Rectal smooth muscle tissue (tissue), 1 donor: ENCODE results near the gene MPPED2.

Experiments
- H3K27ac ChIP-seq: one replicate; pipeline ENCODE4 v1.7.0; 2013; ENCODE audit warnings: low read depth, low read length, inconsistent platforms
- H3K27me3 ChIP-seq: one replicate; pipeline ENCODE4 v1.7.0; 2013; ENCODE audit warnings: low read length; ENCODE audit not compliant: control insufficient read depth, insufficient read depth
- H3K36me3 ChIP-seq: one replicate; pipeline ENCODE4 v1.7.0; 2013; ENCODE audit warnings: low read length; ENCODE audit not compliant: control insufficient read depth, insufficient read depth
- H3K4me1 ChIP-seq: one replicate; pipeline ENCODE4 v1.7.0; 2013; ENCODE audit warnings: low read length; ENCODE audit not compliant: control insufficient read depth, insufficient read depth
- H3K4me3 ChIP-seq: one replicate; pipeline ENCODE4 v1.7.0; 2013; ENCODE audit warnings: low read length
- H3K9ac ChIP-seq: one replicate; pipeline ENCODE4 v1.7.0; 2013; ENCODE audit warnings: low read length

Gene MPPED2

DNA sequence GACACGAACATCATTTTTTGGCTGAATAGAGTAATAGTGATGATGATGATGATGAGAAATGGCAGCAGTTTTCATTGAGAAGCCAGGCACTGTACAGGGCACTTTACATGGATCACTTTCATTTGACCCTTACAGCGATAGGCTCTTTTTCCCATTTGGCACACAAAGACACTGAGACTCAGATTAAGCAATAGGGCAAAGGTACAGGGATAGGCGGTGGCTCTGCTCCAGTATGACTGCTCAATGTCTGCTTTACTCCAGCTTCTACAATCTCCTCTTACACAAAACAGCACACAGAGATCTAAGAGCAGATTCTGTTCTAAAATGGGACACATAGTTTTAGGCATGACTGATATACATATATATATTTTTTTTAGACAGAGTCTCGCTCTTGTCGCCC lies 40.6 kb downstream of the MPPED2 start:
- Histone ChIP-seq H3K27ac (no peak overlapping the region), H3K4me3 (no peak overlapping the region), H3K27me3 (no peaks in the 10 kb centered on the region), H3K36me3 (no peaks in the 10 kb centered on the region), H3K4me1 (peaks cover 10% of the 10 kb centered on the region), H3K9ac (no peak overlapping the region)

DNA sequence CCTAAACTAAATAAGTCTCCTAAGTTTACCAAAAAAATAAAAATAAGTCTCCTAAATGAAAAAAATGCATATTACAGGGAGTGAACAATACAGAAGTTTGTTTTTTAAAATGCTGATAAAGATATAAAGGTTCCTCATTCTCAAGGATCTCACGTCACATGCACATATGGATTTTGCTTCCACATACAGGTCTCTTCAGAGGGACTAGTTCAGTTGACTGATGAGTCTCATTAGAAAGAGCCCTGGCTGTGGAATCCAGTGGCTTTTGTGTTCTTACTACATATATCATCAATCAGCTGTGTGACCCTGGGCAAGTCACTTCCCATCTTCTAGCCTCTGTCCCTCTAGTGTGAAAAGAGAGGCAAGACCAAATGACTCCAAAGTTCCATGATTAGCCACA lies 43.1 kb downstream of the MPPED2 start:
- Histone ChIP-seq H3K9ac (no peak overlapping the region), H3K36me3 (no peaks in the 10 kb centered on the region), H3K27me3 (no peaks in the 10 kb centered on the region), H3K4me3 (no peak overlapping the region), H3K4me1 (no peaks in the 10 kb centered on the region), H3K27ac (no peak overlapping the region)

DNA sequence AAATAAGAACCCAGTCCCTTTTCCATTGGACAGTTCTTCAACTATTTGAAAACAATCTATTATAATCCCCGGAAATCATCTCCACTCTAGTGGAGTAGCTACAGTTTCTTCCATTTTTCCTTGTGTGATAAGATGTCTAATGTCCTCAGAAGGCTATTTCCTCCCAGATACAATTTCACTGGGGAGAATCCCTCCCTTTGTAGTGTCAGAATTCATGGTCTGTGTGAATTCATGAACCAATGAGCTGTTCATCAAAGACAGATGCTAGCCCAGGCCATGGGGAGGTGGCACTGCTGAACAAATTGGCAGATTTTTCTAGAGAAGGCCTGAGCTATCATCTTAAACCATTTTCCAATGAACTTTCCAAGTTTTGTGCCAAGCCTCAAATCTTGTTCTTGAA lies 45.4 kb downstream of the MPPED2 start:
- Histone ChIP-seq H3K4me3 (no peak overlapping the region), H3K9ac (no peak overlapping the region), H3K27ac (no peak overlapping the region), H3K36me3 (no peaks in the 10 kb centered on the region), H3K4me1 (no peaks in the 10 kb centered on the region), H3K27me3 (no peaks in the 10 kb centered on the region)

DNA sequence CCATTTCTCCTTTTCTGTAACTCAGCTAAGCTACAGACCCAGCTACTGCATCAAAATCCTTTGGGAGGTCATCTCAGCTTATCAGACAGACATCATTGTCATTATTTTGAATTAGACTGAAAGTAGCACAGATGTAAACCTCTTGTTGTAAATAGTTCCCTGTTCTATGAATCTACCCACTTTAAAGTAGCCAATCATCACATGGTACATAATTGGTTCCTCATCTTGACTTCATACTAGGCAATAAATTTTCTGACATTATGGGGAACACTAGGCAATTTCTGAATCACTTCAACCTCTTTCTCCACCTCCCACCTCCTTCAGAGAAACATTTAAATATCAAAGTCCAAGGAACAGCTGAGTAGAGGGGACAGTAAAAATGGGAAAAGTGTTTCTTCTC lies 47.9 kb downstream of the MPPED2 start:
- Histone ChIP-seq H3K27me3 (no peaks in the 10 kb centered on the region), H3K36me3 (no peaks in the 10 kb centered on the region), H3K9ac (no peak overlapping the region), H3K27ac (no peak overlapping the region), H3K4me3 (no peak overlapping the region), H3K4me1 (no peaks in the 10 kb centered on the region)

DNA sequence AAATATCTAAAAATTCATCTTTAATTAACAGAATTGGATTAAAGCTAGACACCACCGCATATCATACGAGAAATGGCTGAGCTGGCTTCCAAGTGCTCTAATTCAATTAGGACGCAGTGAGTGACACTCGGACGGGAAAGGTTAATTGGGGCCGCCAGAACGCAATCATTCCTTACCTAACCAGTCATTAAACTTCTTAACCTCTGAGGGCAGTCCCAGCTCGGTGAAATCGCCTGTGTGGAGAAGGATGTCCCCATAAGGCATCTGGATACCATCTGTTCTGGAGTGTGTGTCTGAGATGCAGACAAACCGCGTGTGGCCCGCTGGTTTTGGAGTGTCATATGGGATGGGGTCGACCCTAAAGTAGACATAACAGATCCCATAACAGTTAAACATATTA lies 50.3 kb downstream of the MPPED2 start:
- Histone ChIP-seq H3K4me1 (no peaks in the 10 kb centered on the region), H3K27me3 (no peaks in the 10 kb centered on the region)

DNA sequence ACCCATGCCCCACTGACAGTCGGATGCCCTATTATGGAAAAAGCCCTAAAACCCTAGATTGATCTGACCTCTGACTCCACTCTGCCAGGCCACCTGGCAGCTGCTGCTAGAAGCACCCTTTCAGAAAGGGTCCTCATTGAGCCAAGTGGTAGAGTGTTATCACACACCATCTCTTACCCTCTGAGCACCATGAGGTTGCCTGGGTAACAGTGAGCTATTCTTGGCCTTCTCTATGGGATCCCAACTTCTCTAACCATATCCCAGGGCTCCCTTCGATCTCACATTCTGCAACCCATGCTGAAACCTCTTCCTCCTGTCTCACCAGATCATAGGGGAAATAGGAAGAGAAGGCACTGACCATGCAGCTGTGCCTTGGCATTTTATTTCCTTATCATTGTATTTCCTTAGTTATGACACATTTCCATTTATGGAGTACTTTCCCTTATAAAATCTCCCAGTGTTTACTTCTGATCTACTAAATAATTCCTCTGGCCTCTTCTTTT lies 52.7 kb downstream of the MPPED2 start:
- Histone ChIP-seq H3K27ac (no peak overlapping the region), H3K27me3 (no peaks in the 10 kb centered on the region), H3K36me3 (no peaks in the 10 kb centered on the region), H3K9ac (no peak overlapping the region), H3K4me3 (no peak overlapping the region), H3K4me1 (no peaks in the 10 kb centered on the region)

More for the DNA sequence above, 50.3 kb downstream of the MPPED2 start:
- H3K36me3 ChIP-seq, result no peaks in the 10 kb centered on the region
- no peak overlapping the region for H3K9ac ChIP-seq
- no peak overlapping the region for H3K27ac ChIP-seq
- no peak overlapping the region for H3K4me3 ChIP-seq

DNA sequence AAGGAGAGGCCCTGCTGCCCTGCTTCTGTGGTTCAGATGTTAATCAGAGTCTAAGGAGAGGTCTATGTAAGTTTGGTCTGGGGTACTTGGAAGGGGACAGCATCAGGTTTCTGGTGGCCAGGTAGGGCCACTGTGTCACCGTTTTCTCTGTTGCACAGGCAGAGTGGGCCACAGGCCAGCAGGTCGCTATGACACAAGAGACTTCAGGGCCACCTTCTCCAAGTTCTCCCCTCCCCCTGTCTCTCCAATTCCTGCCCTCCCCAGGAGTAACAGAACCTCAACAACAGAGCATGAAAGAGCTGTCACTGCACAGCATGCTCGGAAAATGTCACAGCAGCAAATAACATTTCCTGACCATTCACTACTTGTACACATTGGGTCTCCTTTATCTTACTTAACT lies 58.6 kb downstream of the MPPED2 start:
- Histone ChIP-seq H3K36me3 (no peaks in the 10 kb centered on the region), H3K9ac (no peak overlapping the region), H3K4me3 (no peak overlapping the region), H3K27ac (no peak overlapping the region), H3K27me3 (no peaks in the 10 kb centered on the region), H3K4me1 (no peaks in the 10 kb centered on the region)

DNA sequence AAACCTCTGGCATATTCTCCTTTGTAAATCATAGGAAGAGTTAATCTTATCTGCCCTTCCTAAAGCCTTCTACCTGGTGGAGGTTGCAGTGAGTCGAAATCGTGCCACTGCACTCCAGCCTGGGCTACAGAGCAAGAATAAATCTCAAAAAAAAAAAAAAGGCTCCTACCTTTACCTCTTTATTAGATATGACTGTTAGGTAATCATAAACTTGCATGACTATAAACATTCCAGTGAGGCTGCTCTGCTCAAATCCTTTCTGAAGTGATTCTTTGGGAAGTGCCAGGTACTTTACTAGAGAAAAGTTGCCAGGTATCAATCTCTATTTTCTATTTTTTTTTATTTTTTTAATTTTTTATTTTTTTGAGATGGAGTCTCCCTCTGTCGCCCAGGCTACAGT lies 59.6 kb downstream of the MPPED2 start:
- H3K27ac ChIP-seq, result no peak overlapping the region

DNA sequence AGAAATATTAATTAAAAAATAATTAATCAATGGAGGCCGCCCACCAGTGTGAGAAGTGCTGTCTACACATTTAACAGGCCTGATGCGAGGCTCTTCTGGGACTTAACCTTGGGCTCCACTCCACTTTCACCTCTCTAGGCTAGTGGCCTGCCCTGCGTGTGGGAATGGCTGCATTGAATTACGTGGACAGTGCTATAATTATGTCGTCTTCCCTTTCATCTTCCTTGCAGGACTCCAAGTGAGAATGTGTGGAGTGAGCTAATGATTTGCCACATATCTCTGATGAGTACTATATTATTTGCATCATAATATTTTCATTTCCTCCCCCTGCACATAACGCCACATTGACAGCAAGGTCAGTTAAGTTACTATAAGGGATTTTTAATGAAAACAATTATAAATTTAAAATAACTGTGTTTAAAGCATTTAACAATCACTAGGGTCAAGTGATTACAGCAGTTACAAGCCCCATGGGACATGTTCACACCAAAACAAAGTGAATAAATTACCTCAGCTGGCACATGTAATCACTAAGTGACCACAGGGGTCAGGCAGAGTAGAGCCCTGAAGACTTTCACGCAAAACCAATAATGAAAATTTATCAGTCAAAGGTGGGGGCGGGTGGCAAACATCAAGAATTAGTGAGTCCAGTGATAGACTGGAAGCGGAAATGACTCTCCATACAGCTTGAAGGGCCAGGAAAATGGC lies 63.5 kb downstream of the MPPED2 start:
- Histone ChIP-seq H3K27ac (no peak overlapping the region), H3K4me3 (no peak overlapping the region), H3K9ac (no peak overlapping the region)

More for the DNA sequence above, 59.6 kb downstream of the MPPED2 start:
- Histone ChIP-seq H3K4me3 (no peak overlapping the region), H3K4me1 (no peaks in the 10 kb centered on the region), H3K36me3 (no peaks in the 10 kb centered on the region), H3K27me3 (no peaks in the 10 kb centered on the region), H3K9ac (no peak overlapping the region)

DNA sequence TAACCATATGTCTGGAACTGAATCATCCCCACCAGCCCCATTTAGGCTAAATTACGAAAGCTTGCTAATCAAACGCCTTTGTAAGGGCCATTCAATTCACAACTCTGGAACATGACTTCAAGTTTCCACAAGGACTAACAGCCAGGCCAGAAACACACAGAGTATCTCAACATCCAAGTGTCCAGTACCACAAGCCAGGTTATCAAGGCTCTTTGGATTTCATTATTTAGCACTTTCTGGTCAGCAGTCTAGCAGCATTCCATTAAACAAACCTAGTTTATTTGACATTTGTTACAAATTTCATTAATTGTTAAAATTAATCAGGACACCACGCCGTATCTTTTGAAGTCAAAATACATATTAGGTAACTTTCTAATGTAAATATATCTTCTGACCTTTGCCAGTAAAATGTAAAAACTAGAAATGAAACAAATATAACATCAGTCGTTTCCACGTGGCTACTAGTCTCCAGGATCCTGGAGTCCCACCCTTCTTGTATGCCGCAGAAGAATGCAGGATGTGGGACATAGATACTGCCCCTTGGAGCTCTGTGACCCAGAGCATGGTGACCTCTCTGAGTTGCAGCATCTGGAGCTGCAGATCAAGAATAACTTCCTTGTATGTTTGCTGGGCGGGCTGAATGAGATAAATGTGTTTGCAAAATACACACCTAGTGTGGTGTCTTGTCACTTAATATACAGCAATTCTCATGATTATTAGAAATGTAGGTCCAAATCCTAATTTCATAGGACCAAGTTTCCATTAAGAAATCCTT lies 64.7 kb downstream of the MPPED2 start:
- Histone ChIP-seq H3K27ac (no peak overlapping the region), H3K9ac (no peak overlapping the region), H3K4me3 (no peak overlapping the region)

More for the DNA sequence above, 63.5 kb downstream of the MPPED2 start:
- no peaks in the 10 kb centered on the region for H3K4me1 ChIP-seq
- H3K27me3 ChIP-seq, result no peaks in the 10 kb centered on the region
- no peaks in the 10 kb centered on the region for H3K36me3 ChIP-seq

DNA sequence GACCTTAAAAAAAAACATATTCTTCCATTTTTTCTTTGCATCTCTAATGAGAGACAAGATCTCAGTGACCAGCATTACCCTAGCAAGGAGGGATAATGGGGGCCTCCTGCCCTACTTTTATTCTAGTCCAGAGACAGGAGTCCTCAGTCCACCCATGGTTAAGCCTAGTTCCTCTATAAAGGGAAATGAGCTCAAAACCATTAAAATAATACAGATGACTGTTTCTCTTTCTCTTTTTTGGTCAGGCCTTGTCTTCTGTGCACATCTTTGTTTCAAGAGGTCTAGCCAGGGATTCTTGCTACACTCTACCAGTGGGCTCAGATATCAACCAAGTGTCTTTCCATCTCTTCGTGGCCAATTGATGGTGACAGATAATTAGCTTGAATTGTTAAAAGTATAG lies 73.1 kb downstream of the MPPED2 start:
- Histone ChIP-seq H3K4me1 (no peaks in the 10 kb centered on the region), H3K36me3 (no peaks in the 10 kb centered on the region), H3K9ac (no peak overlapping the region)

More for the DNA sequence above, 64.7 kb downstream of the MPPED2 start:
- H3K36me3 ChIP-seq, result no peaks in the 10 kb centered on the region
- H3K4me1 ChIP-seq, result no peaks in the 10 kb centered on the region
- no peaks in the 10 kb centered on the region for H3K27me3 ChIP-seq

DNA sequence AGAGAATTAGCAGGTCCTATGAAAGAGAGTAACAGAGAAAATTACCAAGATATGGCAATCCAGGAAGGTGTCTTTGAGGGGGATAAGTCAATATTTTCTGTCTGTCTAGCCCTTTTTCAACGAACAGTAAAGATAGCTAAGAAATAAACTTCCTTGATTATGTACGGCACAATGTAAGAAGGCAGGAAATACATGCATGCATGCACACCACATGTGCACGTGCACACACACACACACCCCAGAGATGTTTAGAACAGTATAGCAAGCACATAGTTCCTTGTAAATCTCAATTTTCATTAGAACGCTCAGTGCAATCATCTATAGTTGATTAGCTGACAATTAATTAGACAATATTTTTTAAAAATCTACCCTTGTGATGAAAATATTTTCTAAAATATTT lies 74.7 kb downstream of the MPPED2 start:
- Histone ChIP-seq H3K27me3 (no peaks in the 10 kb centered on the region), H3K4me1 (no peaks in the 10 kb centered on the region), H3K27ac (no peak overlapping the region), H3K9ac (no peak overlapping the region), H3K36me3 (no peaks in the 10 kb centered on the region), H3K4me3 (no peak overlapping the region)

More for the DNA sequence above, 73.1 kb downstream of the MPPED2 start:
- no peaks in the 10 kb centered on the region for H3K27me3 ChIP-seq
- no peak overlapping the region for H3K27ac ChIP-seq
- H3K4me3 ChIP-seq, result no peak overlapping the region
